ENCODE measurements around the gene HOXA11.

Gene HOXA11

DNA sequence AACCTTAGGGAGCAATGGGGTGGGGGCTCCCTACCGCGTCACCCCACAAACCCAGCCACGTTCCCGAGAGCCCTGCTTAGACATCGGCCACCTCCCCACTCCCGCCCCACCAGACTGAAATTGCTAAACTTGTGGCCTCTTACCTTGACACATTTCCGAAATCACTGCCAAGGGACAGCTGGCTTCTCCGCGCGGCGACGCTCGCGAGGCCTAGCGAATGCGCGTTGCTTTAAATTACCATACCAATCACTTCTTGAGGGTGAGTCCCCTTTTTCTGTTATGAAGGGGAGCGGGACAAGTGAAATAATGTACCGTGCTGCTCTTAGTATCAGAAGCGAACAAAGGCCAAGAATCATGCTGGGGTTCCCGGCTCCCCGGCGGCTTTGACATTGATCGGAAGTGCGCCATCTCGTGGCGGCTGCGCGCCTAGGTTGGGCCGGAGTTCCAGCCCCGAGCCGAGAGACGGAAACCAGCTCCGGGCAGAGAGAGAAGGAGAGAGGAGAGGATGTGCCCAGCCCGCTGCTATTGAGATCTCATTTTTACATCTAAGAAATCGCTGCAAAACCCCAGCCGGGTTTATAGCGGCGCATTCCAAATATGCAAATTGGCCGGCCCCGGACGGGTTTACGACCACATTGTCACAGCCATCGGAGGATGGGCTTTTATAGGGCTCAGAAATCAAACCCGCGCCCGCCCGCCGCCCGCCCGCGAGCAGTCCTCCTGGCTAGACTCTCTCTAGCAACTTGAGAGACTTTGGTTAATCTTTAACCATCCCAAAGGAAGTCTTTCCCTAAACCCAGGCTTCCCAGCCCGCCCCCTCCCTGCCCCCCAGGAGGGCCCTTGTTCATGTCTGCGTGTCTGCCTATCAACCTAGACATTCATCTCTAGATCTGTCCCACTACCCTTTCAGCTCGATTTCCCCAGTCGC is 5.3 kb downstream of the HOXA11 start:
- H3K36me3 ChIP-seq (ENCODE audit: control insufficient read depth in 2 of 2, insufficient read depth in 2 of 2, low read length in 2 of 2), result no peaks in the 10 kb centered on the region
- H3K9me3 ChIP-seq (ENCODE audit: control insufficient read depth in 2 of 2, low read length in 2 of 2), result no peaks in the 10 kb centered on the region
- H3K27ac ChIP-seq (ENCODE audit: low read depth in 2 of 2, low read length in 2 of 2), result peak overlapping the region; percentile 96
- peak overlapping the region; percentile 92 to 96 for H3K9ac ChIP-seq (ENCODE audit: low read depth in 1 of 2, low read length in 2 of 2)
- peak overlapping the region; percentile 64 to 79 for H3K4me3 ChIP-seq (ENCODE audit: low read length in 2 of 2)
- peaks cover 2 to 18% of the 10 kb centered on the region in 2 donors for H3K27me3 ChIP-seq (ENCODE audit: control insufficient read depth in 2 of 2, insufficient read depth in 2 of 2, low read length in 2 of 2)
- peaks cover 44 to 74% of the 10 kb centered on the region in 2 donors for H3K4me1 ChIP-seq (ENCODE audit: control insufficient read depth in 2 of 2, insufficient read depth in 2 of 2, low read length in 2 of 2)

- Histone ChIP-seq H3K9ac (ENCODE audit: low read depth in 1 of 2, low read length in 2 of 2) (peak overlapping the region; percentile 92 to 96), H3K27ac (ENCODE audit: low read depth in 2 of 2, low read length in 2 of 2) (peak overlapping the region; percentile 96), H3K4me3 (ENCODE audit: low read length in 2 of 2) (peak overlapping the region; percentile 64 to 79), H3K9me3 (ENCODE audit: control insufficient read depth in 2 of 2, low read length in 2 of 2) (no peaks in the 10 kb centered on the region), H3K36me3 (ENCODE audit: control insufficient read depth in 2 of 2, insufficient read depth in 2 of 2, low read length in 2 of 2) (no peaks in the 10 kb centered on the region), H3K4me1 (ENCODE audit: control insufficient read depth in 2 of 2, insufficient read depth in 2 of 2, low read length in 2 of 2) (peaks cover 43 to 75% of the 10 kb centered on the region in 2 donors), H3K27me3 (ENCODE audit: control insufficient read depth in 2 of 2, insufficient read depth in 2 of 2, low read length in 2 of 2) (peaks cover 0 to 20% of the 10 kb centered on the region in 2 donors)
These were observed 6.0 kb downstream of the HOXA11 start for GRCh38 chr7:27179030-27179429.

DNA sequence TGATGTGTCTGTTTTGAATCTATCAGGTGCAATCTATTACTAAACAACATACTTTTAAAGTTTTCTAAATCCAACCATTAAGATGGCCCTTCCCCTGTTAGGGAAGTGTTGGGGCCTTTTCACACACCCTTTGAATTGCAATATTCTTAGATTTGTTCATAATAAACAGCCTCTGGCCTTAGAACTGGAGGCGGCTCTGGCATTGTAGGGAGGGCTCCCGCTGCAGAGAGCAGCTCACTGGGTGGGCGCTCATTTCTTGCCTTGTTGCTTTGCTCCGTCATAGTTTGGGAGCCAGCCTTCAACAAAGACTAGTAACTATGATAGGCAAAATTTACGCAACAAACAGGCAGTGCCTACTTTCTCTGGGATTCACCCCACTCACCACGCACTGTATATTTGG is 6.7 kb downstream of the HOXA11 start:
- peak overlapping the region; percentile 92 to 96 for H3K9ac ChIP-seq (ENCODE audit: low read depth in 1 of 2, low read length in 2 of 2)
- no peaks in the 10 kb centered on the region for H3K36me3 ChIP-seq (ENCODE audit: control insufficient read depth in 2 of 2, insufficient read depth in 2 of 2, low read length in 2 of 2)
- H3K4me3 ChIP-seq (ENCODE audit: low read length in 2 of 2), result peak overlapping the region; percentile 64 to 79
- H3K27ac ChIP-seq (ENCODE audit: low read depth in 2 of 2, low read length in 2 of 2), result peak overlapping the region; percentile 96
- peaks cover 0 to 20% of the 10 kb centered on the region in 2 donors for H3K27me3 ChIP-seq (ENCODE audit: control insufficient read depth in 2 of 2, insufficient read depth in 2 of 2, low read length in 2 of 2)
- H3K9me3 ChIP-seq (ENCODE audit: control insufficient read depth in 2 of 2, low read length in 2 of 2), result no peaks in the 10 kb centered on the region
- H3K4me1 ChIP-seq (ENCODE audit: control insufficient read depth in 2 of 2, insufficient read depth in 2 of 2, low read length in 2 of 2), result peaks cover 38 to 69% of the 10 kb centered on the region in 2 donors

- Histone ChIP-seq H3K36me3 (ENCODE audit: control insufficient read depth in 2 of 2, insufficient read depth in 2 of 2, low read length in 2 of 2) (no peaks in the 10 kb centered on the region), H3K4me3 (ENCODE audit: low read length in 2 of 2) (peak overlapping the region; percentile 64 to 79), H3K9me3 (ENCODE audit: control insufficient read depth in 2 of 2, low read length in 2 of 2) (no peaks in the 10 kb centered on the region), H3K27ac (ENCODE audit: low read depth in 2 of 2, low read length in 2 of 2) (peak overlapping the region; percentile 96), H3K27me3 (ENCODE audit: control insufficient read depth in 2 of 2, insufficient read depth in 2 of 2, low read length in 2 of 2) (peaks cover 0 to 19% of the 10 kb centered on the region in 2 donors), H3K9ac (ENCODE audit: low read depth in 1 of 2, low read length in 2 of 2) (peak overlapping the region; percentile 92 to 96), H3K4me1 (ENCODE audit: control insufficient read depth in 2 of 2, insufficient read depth in 2 of 2, low read length in 2 of 2) (peaks cover 41 to 64% of the 10 kb centered on the region in 2 donors)
These were observed 7.2 kb downstream of the HOXA11 start for GRCh38 chr7:27177795-27178320.

- no peaks in the 10 kb centered on the region for H3K36me3 ChIP-seq (ENCODE audit: control insufficient read depth in 2 of 2, insufficient read depth in 2 of 2, low read length in 2 of 2)
- peak overlapping the region; percentile 96 for H3K27ac ChIP-seq (ENCODE audit: low read depth in 2 of 2, low read length in 2 of 2)
- peaks cover 0 to 17% of the 10 kb centered on the region in 2 donors for H3K27me3 ChIP-seq (ENCODE audit: control insufficient read depth in 2 of 2, insufficient read depth in 2 of 2, low read length in 2 of 2)
- H3K4me1 ChIP-seq (ENCODE audit: control insufficient read depth in 2 of 2, insufficient read depth in 2 of 2, low read length in 2 of 2), result peaks cover 39 to 62% of the 10 kb centered on the region in 2 donors
- H3K4me3 ChIP-seq (ENCODE audit: low read length in 2 of 2), result peak overlapping the region; percentile 64 to 79
- H3K9me3 ChIP-seq (ENCODE audit: control insufficient read depth in 2 of 2, low read length in 2 of 2), result no peaks in the 10 kb centered on the region
- peak overlapping the region; percentile 92 to 96 for H3K9ac ChIP-seq (ENCODE audit: low read depth in 1 of 2, low read length in 2 of 2)
These were observed 7.9 kb downstream of the HOXA11 start for GRCh38 chr7:27176962-27177794.

GRCh38 chr7:27176524-27176845 is 8.5 kb downstream of the HOXA11 start:
- H3K9ac ChIP-seq (ENCODE audit: low read depth in 1 of 2, low read length in 2 of 2), result peak overlapping the region; percentile 92 to 96
- no peaks in the 10 kb centered on the region for H3K36me3 ChIP-seq (ENCODE audit: control insufficient read depth in 2 of 2, insufficient read depth in 2 of 2, low read length in 2 of 2)
- H3K27ac ChIP-seq (ENCODE audit: low read depth in 2 of 2, low read length in 2 of 2), result peak overlapping the region; percentile 96
- H3K4me3 ChIP-seq (ENCODE audit: low read length in 2 of 2), result peak overlapping the region; percentile 64 to 79
- H3K9me3 ChIP-seq (ENCODE audit: control insufficient read depth in 2 of 2, low read length in 2 of 2), result no peaks in the 10 kb centered on the region
- H3K27me3 ChIP-seq (ENCODE audit: control insufficient read depth in 2 of 2, insufficient read depth in 2 of 2, low read length in 2 of 2), result peaks cover 0 to 17% of the 10 kb centered on the region in 2 donors
- H3K4me1 ChIP-seq (ENCODE audit: control insufficient read depth in 2 of 2, insufficient read depth in 2 of 2, low read length in 2 of 2), result peaks cover 38 to 60% of the 10 kb centered on the region in 2 donors

GRCh38 chr7:27175626-27176523 is 9.2 kb downstream of the HOXA11 start:
- peaks cover 0 to 17% of the 10 kb centered on the region in 2 donors for H3K27me3 ChIP-seq (ENCODE audit: control insufficient read depth in 2 of 2, insufficient read depth in 2 of 2, low read length in 2 of 2)
- H3K4me1 ChIP-seq (ENCODE audit: control insufficient read depth in 2 of 2, insufficient read depth in 2 of 2, low read length in 2 of 2), result peaks cover 33 to 57% of the 10 kb centered on the region in 2 donors
- H3K27ac ChIP-seq (ENCODE audit: low read depth in 2 of 2, low read length in 2 of 2), result peak overlapping the region; percentile 96
- no peaks in the 10 kb centered on the region for H3K9me3 ChIP-seq (ENCODE audit: control insufficient read depth in 2 of 2, low read length in 2 of 2)
- no peaks in the 10 kb centered on the region for H3K36me3 ChIP-seq (ENCODE audit: control insufficient read depth in 2 of 2, insufficient read depth in 2 of 2, low read length in 2 of 2)
- peak overlapping the region; percentile 92 to 96 for H3K9ac ChIP-seq (ENCODE audit: low read depth in 1 of 2, low read length in 2 of 2)
- peak overlapping the region; percentile 64 to 79 for H3K4me3 ChIP-seq (ENCODE audit: low read length in 2 of 2)

- Histone ChIP-seq H3K9me3 (ENCODE audit: control insufficient read depth in 2 of 2, low read length in 2 of 2) (no peaks in the 10 kb centered on the region), H3K36me3 (ENCODE audit: control insufficient read depth in 2 of 2, insufficient read depth in 2 of 2, low read length in 2 of 2) (no peaks in the 10 kb centered on the region), H3K4me3 (ENCODE audit: low read length in 2 of 2) (peak overlapping the region; percentile 64 to 79), H3K27ac (ENCODE audit: low read depth in 2 of 2, low read length in 2 of 2) (peak overlapping the region; percentile 96), H3K9ac (ENCODE audit: low read depth in 1 of 2, low read length in 2 of 2) (peak overlapping the region; percentile 92 to 96), H3K4me1 (ENCODE audit: control insufficient read depth in 2 of 2, insufficient read depth in 2 of 2, low read length in 2 of 2) (peaks cover 26 to 50% of the 10 kb centered on the region in 2 donors), H3K27me3 (ENCODE audit: control insufficient read depth in 2 of 2, insufficient read depth in 2 of 2, low read length in 2 of 2) (peaks cover 0 to 13% of the 10 kb centered on the region in 2 donors)
These were observed 10.0 kb downstream of the HOXA11 start for GRCh38 chr7:27174874-27175625.
